Measurements from ENCODE around the gene CRELD2. TPM values are rescaled to one million over a fixed set of nuclear protein-coding genes. Genes with fewer than 3 reads are reported as not detected.

CRELD2 gene
- total and polyA plus RNA-seq, 2 of the 13 experiments (the other 11 are each of a cell fraction or from before 2014, with no cell fraction given) = 17.2 to 44.7 TPM

- peak; percentile 65; the same call in 1 of the 2 replicates for TF ChIP-seq POGK (CRISPR knock-in tag; conservative IDR thresholded peaks at IDR 0.05)
- no peak for TF ChIP-seq PTBP1 (IDR thresholded peaks at IDR 0.05; ENCODE audit: low read depth, low read length, poor library complexity, severe bottlenecking)
- TF ChIP-seq ZNF710 (CRISPR knock-in tag; IDR thresholded peaks at IDR 0.05; ENCODE audit: borderline replicate concordance) = peak; percentile 74; the same call in 1 of the 2 replicates
- peak; percentile 36 for TF ChIP-seq SKI (IDR thresholded peaks at IDR 0.05; ENCODE audit: partially characterized antibody)
- TF ChIP-seq UBTF (CRISPR knock-in tag; IDR thresholded peaks at IDR 0.05) = peak; percentile 61
- TF ChIP-seq FOXA3 (CRISPR knock-in tag; IDR thresholded peaks at IDR 0.05) = peak; percentile 70
- no peak; the same call in 1 of the 2 replicates for TF ChIP-seq AHR (CRISPR knock-in tag; IDR thresholded peaks at IDR 0.05)
- TF ChIP-seq MTF1 (CRISPR knock-in tag; IDR thresholded peaks at IDR 0.05) = no peak
- no peak for TF ChIP-seq LBX2 (CRISPR knock-in tag; IDR thresholded peaks at IDR 0.05; ENCODE audit: borderline replicate concordance)
- TF ChIP-seq PHF21A (CRISPR knock-in tag; IDR thresholded peaks at IDR 0.05) = peak; percentile 88
- TF ChIP-seq ZNF3 (CRISPR knock-in tag; IDR thresholded peaks at IDR 0.05) = no peak
- no peak for TF ChIP-seq ZNF101 (CRISPR knock-in tag; IDR thresholded peaks at IDR 0.05; ENCODE audit: borderline replicate concordance, low read depth)
- no peak for TF ChIP-seq SRSF9 (IDR thresholded peaks at IDR 0.05; ENCODE audit: borderline replicate concordance, insufficient read depth, low read depth, low read length, poor library complexity, severe bottlenecking)
- TF ChIP-seq ZBTB20 (CRISPR knock-in tag; IDR thresholded peaks at IDR 0.05; ENCODE audit: borderline replicate concordance, low read depth) = no peak; the same call in 1 of the 2 replicates
- TF ChIP-seq RORA (CRISPR knock-in tag; IDR thresholded peaks at IDR 0.05) = no peak
- TF ChIP-seq E2F2 (CRISPR knock-in tag; IDR thresholded peaks at IDR 0.05; ENCODE audit: borderline replicate concordance) = no peak; the same call in 1 of the 2 replicates
- peak; percentile 92 for TF ChIP-seq ZNF501 (CRISPR knock-in tag; IDR thresholded peaks at IDR 0.05)
- TF ChIP-seq REPIN1 (CRISPR knock-in tag; IDR thresholded peaks at IDR 0.05; ENCODE audit: borderline replicate concordance, low read depth) = no peak
- TF ChIP-seq HNRNPLL (IDR thresholded peaks at IDR 0.05; ENCODE audit: low read depth, low read length, poor library complexity, severe bottlenecking) = peak; percentile 76
- TF ChIP-seq ZNF605 (CRISPR knock-in tag; IDR thresholded peaks at IDR 0.05) = peak; percentile 85
These were observed 19.5 kb downstream of the CRELD2 start (continued) for GRCh38 chr22:49937758-49938564.

Measured in HepG2 (cell line).